Measurements from ENCODE around the gene CAMSAP2.

DNA sequence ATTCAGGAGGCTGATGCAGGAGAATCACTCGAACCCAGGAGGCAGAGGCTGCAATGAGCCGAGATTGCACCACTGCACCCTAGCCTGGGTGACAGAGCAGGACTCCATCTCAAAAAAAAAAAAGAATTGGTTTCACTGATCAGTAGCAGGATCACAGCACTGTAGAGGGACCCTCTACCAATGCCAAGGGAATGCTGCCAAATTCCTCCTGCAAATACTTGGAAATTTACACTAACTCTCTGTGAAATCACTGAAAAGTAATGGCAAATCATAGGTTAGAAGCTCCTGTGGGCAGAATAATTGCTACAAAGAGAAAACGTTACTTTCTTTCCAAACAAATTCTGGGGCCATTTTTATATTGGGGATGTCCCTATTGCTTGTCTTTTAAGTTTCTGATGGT lies 127.4 kb downstream of the CAMSAP2 start:
- TF ChIP-seq, protein P1, sequence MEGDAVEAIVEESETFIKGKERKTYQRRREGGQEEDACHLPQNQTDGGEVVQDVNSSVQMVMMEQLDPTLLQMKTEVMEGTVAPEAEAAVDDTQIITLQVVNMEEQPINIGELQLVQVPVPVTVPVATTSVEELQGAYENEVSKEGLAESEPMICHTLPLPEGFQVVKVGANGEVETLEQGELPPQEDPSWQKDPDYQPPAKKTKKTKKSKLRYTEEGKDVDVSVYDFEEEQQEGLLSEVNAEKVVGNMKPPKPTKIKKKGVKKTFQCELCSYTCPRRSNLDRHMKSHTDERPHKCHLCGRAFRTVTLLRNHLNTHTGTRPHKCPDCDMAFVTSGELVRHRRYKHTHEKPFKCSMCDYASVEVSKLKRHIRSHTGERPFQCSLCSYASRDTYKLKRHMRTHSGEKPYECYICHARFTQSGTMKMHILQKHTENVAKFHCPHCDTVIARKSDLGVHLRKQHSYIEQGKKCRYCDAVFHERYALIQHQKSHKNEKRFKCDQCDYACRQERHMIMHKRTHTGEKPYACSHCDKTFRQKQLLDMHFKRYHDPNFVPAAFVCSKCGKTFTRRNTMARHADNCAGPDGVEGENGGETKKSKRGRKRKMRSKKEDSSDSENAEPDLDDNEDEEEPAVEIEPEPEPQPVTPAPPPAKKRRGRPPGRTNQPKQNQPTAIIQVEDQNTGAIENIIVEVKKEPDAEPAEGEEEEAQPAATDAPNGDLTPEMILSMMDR (IDR thresholded peaks at IDR 0.05), result no peak
- TF ChIP-seq EP300 (IDR thresholded peaks at IDR 0.05) (no peak), POLR2A (IDR thresholded peaks at IDR 0.05; ENCODE audit: low read length) (no peak), ZSCAN20 (CRISPR knock-in tag; IDR thresholded peaks at IDR 0.05) (no peak), RARB (CRISPR knock-in tag; IDR thresholded peaks at IDR 0.05) (no peak), BHLHE40 (IDR thresholded peaks at IDR 0.05; ENCODE audit: low read depth, low read length) (no peak)
- TF ChIP-seq, protein P2, sequence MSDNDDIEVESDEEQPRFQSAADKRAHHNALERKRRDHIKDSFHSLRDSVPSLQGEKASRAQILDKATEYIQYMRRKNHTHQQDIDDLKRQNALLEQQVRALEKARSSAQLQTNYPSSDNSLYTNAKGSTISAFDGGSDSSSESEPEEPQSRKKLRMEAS (IDR thresholded peaks at IDR 0.05), result no peak

Measured in A549 (cell line).